ENCODE data around the gene SKI.

The SKI gene

DNA sequence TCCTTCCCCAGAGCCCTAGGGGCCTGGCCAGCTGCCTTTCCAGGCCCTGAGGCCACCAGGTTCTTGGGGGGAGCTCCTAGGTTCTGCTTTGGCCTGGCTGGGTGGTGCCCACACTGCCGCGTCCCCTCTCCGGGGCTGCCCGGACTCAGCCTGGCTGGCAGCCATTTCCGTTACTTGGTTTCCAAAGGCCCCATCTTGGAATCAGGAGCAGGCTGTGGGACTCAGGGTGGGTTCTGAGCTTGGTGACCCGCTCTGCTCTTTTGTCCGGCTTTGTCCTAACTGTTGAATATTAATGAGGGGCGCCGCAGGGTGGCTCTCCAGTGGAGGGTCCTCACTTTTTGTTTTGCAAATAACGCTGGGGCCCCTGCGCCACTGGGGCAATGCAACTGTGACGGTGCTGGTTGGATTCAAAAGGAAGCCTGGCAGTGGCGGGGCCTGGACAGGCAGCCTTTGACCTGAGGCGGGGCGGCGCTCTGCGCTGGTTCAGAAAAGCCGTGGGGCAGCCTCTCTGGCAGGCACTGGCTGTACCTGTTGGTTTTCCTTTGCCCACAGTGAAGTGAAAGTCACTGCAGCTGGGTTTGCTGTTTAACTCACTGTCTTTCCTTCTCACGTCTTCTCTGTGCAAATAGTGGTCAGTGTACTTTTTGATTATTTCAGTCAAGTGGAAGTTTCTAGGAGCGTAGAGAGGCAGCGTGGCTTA is 20.2 kb downstream of the SKI start:
- no peaks in the 10 kb centered on the region for H3K27me3 Mint-ChIP-seq (ENCODE audit: low read depth)
- no peak for DNase-seq (ENCODE audit: low spot score)
- H3K27ac Mint-ChIP-seq = peak overlapping the region; percentile 31
- peaks cover 20% of the 10 kb centered on the region for H3K4me1 Mint-ChIP-seq (ENCODE audit: low read depth)
- H3K4me3 Mint-ChIP-seq = no peak overlapping the region
- peaks cover 4% of the 10 kb centered on the region for H3K9me3 Mint-ChIP-seq
- H3K36me3 Mint-ChIP-seq (ENCODE audit: low read depth) = peaks cover 33% of the 10 kb centered on the region

GRCh38 chr1:2248854-2249558 is 20.9 kb downstream of the SKI start:
- H3K27me3 Mint-ChIP-seq (ENCODE audit: low read depth) = no peaks in the 10 kb centered on the region
- no peak overlapping the region for H3K4me3 Mint-ChIP-seq
- no peak for DNase-seq (ENCODE audit: low spot score)
- H3K36me3 Mint-ChIP-seq (ENCODE audit: low read depth) = peaks cover 34% of the 10 kb centered on the region
- peaks cover 17% of the 10 kb centered on the region for H3K4me1 Mint-ChIP-seq (ENCODE audit: low read depth)
- no peak overlapping the region for H3K27ac Mint-ChIP-seq
- H3K9me3 Mint-ChIP-seq = peaks cover 4% of the 10 kb centered on the region

GRCh38 chr1:2249559-2249906 is 21.4 kb downstream of the SKI start:
- DNase-seq (ENCODE audit: low spot score) = no peak
- peaks cover 6% of the 10 kb centered on the region for H3K9me3 Mint-ChIP-seq
- H3K36me3 Mint-ChIP-seq (ENCODE audit: low read depth) = peaks cover 37% of the 10 kb centered on the region
- no peak overlapping the region for H3K4me3 Mint-ChIP-seq
- no peaks in the 10 kb centered on the region for H3K27me3 Mint-ChIP-seq (ENCODE audit: low read depth)
- H3K4me1 Mint-ChIP-seq (ENCODE audit: low read depth) = peaks cover 19% of the 10 kb centered on the region
- H3K27ac Mint-ChIP-seq = no peak overlapping the region

- Mint-ChIP-seq H3K9me3 (peaks cover 8% of the 10 kb centered on the region), H3K4me1 (ENCODE audit: low read depth) (peaks cover 21% of the 10 kb centered on the region), H3K27ac (no peak overlapping the region), H3K36me3 (ENCODE audit: low read depth) (peaks cover 37% of the 10 kb centered on the region), H3K27me3 (ENCODE audit: low read depth) (no peaks in the 10 kb centered on the region), H3K4me3 (no peak overlapping the region)
- DNase-seq (ENCODE audit: low spot score) = no peak
Measured at GRCh38 chr1:2250721-2251281, 22.7 kb downstream of the SKI start.

DNA sequence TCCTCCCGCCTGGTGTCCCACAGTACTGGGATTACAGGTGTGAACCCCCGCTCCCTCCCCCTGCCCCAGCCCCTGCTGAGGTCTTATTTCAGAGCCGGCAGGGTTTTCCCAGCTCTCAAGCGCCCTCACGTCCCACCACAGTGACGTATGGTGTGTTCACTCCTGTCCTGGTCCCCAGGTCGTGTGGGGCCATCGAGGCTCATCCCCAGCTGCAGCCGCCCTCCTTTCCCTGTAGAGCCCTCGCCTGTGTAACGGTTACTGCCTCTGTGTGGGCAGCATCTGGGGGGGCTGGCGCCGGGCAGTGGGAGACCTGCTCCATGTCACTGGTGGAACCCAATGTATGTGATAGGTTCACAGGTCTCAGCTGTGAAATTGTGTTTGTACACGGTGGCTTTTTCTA is 23.2 kb downstream of the SKI start:
- no peak for DNase-seq (ENCODE audit: low spot score)
- Mint-ChIP-seq H3K4me1 (ENCODE audit: low read depth) (peaks cover 17% of the 10 kb centered on the region), H3K36me3 (ENCODE audit: low read depth) (peaks cover 37% of the 10 kb centered on the region), H3K27me3 (ENCODE audit: low read depth) (no peaks in the 10 kb centered on the region), H3K4me3 (no peak overlapping the region), H3K9me3 (peaks cover 8% of the 10 kb centered on the region), H3K27ac (no peak overlapping the region)

DNA sequence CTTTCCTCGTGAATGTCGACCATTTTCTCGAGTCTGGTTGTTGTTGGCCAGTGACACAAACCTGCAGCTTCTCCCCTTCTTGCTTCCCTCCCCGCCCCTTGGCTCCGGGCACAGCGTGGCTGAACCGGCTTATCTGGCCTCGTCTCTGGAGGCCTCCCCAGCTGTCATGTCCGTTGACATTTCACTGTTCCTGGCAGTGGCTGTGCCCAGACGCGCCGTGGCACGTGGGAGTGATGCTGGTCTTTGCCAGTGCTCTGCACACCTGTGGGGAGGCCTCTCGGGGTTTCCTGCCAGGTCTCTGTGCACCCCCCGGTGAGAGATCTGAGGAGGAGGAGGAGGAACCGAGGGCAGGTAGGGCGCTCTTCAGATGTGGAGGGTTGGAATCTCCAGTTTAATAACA is 23.7 kb downstream of the SKI start:
- Mint-ChIP-seq H3K4me1 (ENCODE audit: low read depth) (peaks cover 15% of the 10 kb centered on the region), H3K9me3 (peaks cover 8% of the 10 kb centered on the region), H3K27me3 (ENCODE audit: low read depth) (no peaks in the 10 kb centered on the region), H3K27ac (peak overlapping the region; percentile 15), H3K36me3 (ENCODE audit: low read depth) (peaks cover 35% of the 10 kb centered on the region), H3K4me3 (no peak overlapping the region)
- DNase-seq (ENCODE audit: low spot score) = no peak

DNA sequence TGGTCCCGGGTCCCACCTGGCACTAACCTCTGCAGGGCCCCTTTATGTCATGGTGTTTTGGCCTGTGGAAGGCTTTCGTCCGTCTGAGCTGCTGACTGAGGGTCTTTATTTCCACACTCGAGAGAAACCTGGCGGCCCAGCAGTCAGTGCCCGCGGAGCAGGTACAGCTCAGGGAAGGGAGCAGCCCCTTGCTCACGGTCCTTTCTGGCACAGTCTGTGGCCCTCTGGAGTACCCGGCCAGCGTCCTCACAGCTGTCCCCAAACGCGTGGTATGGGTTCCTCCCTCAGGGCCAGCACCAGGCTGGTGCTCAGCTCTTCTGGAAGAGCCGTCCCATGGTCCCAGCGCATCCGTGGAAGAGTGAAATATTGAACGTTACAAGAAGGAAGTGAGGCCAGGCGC is 24.3 kb downstream of the SKI start:
- H3K36me3 Mint-ChIP-seq (ENCODE audit: low read depth) = peaks cover 39% of the 10 kb centered on the region
- H3K9me3 Mint-ChIP-seq = peaks cover 13% of the 10 kb centered on the region
- H3K4me3 Mint-ChIP-seq = no peak overlapping the region
- H3K27me3 Mint-ChIP-seq (ENCODE audit: low read depth) = no peaks in the 10 kb centered on the region
- H3K4me1 Mint-ChIP-seq (ENCODE audit: low read depth) = peaks cover 19% of the 10 kb centered on the region
- H3K27ac Mint-ChIP-seq = peak overlapping the region; percentile 75
- DNase-seq (ENCODE audit: low spot score) = no peak

- H3K4me1 Mint-ChIP-seq (ENCODE audit: low read depth) = peaks cover 24% of the 10 kb centered on the region
- peak overlapping the region; percentile 55 for H3K27ac Mint-ChIP-seq
- H3K36me3 Mint-ChIP-seq (ENCODE audit: low read depth) = peaks cover 44% of the 10 kb centered on the region
- peaks cover 13% of the 10 kb centered on the region for H3K9me3 Mint-ChIP-seq
- no peaks in the 10 kb centered on the region for H3K27me3 Mint-ChIP-seq (ENCODE audit: low read depth)
- no peak for DNase-seq (ENCODE audit: low spot score)
- no peak overlapping the region for H3K4me3 Mint-ChIP-seq
Measured at GRCh38 chr1:2253036-2253796, 25.1 kb downstream of the SKI start.

DNA sequence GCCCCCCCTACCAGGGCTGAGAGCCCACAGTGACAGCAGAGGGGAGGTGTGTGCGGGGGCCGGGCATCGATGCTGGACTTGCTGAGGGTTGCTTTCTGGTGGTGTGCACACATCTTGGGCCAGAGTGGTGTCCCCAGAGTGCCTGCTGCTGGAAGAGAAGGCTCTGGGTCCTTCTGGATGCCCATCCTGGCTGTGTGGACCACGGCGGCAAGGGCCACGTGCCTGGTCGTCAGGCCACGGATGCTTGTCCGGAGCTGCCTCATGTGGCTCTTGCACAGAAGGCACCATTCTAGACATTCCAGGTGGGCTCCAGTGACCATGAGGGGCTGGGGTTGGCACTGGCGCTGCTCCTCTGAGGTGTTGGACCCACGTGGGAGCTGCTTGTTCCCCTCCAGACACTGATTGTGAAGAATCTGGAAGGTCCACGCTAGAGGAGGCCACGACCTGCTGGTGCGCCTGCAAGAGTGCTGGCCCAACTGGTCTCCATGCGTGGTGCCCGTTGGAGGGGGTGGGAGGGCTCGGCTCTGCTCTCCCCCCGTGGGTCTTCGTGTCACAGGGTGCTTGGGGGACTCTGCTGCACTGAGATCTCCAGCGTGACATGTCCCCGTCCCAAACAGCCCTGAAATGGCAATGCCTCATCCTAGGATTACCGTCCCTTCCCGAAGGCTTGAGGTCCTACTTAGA is 25.8 kb downstream of the SKI start:
- peaks cover 13% of the 10 kb centered on the region for H3K9me3 Mint-ChIP-seq
- H3K27me3 Mint-ChIP-seq (ENCODE audit: low read depth) = no peaks in the 10 kb centered on the region
- H3K27ac Mint-ChIP-seq = peak overlapping the region; percentile 75
- H3K4me3 Mint-ChIP-seq = no peak overlapping the region
- peaks cover 45% of the 10 kb centered on the region for H3K36me3 Mint-ChIP-seq (ENCODE audit: low read depth)
- peaks cover 25% of the 10 kb centered on the region for H3K4me1 Mint-ChIP-seq (ENCODE audit: low read depth)
- no peak for DNase-seq (ENCODE audit: low spot score)

DNA sequence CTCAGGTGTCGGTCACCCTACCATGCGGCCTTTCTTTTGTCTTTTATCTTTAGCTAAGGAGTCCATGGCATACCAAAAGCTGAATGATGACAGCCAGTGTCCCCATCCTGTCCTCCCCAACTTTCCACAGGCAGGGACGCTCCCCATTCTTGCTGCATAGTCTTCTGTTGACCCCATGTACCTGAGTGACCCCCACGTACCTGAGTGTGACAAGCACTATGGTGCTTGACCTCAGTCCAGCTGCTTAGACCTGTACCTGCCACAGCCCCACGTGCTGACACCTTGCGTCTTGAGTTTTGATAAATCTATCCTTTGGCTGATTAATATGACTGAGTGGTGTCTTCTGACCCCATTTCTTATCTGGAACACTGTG is 26.9 kb downstream of the SKI start:
- no peak overlapping the region for H3K27ac Mint-ChIP-seq
- H3K27me3 Mint-ChIP-seq (ENCODE audit: low read depth) = no peaks in the 10 kb centered on the region
- DNase-seq (ENCODE audit: low spot score) = no peak
- H3K9me3 Mint-ChIP-seq = peaks cover 13% of the 10 kb centered on the region
- H3K4me3 Mint-ChIP-seq = no peak overlapping the region
- H3K36me3 Mint-ChIP-seq (ENCODE audit: low read depth) = peaks cover 45% of the 10 kb centered on the region
- H3K4me1 Mint-ChIP-seq (ENCODE audit: low read depth) = peaks cover 34% of the 10 kb centered on the region

DNA sequence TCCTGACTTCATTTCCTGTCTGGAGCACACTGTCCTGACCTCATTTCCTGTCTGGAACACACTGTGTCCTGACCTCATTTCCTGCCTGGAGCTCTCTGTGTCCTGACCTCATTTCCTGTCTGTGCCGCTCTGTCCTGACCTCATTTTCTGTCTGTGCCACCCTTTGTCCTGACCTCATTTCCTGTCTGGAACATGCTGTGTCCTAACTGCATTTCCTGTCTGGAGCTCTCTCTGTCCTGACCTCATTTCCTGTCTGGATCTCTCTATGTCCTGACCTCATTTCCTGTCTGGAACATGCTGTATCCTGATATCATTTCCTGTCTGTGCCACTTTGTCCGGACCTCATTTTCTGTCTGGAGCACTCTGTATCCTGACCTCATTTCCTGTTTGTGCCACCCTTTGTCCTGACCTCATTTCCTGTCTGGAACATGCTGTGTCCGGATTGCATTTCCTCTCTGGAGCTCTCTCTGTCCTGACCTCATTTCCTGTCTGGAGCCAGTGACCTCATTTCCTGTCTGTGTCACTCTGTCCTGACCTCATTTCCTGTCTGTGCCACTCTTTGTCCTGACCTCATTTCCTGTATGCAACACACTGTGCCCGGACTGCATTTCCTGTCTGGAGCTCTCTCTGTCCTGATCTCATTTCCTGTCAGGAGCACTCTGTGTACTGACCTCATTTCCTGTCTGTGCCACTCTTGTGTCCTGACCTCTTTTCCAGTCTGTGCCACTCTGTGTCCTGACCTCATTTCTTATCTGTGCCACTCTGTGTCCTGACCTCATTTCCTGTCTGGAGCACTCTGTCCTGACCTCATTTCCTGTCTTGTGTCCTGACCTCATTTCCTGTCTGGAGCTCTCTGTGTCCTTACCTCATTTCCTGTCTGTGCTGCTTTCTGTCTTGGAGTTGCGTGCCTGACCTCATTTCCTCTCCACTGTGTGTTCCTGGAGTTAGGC is 27.6 kb downstream of the SKI start:
- H3K27ac Mint-ChIP-seq = no peak overlapping the region
- DNase-seq (ENCODE audit: low spot score) = peak; percentile 77
- peaks cover 37% of the 10 kb centered on the region for H3K4me1 Mint-ChIP-seq (ENCODE audit: low read depth)
- H3K27me3 Mint-ChIP-seq (ENCODE audit: low read depth) = no peaks in the 10 kb centered on the region
- peaks cover 47% of the 10 kb centered on the region for H3K36me3 Mint-ChIP-seq (ENCODE audit: low read depth)
- peaks cover 13% of the 10 kb centered on the region for H3K9me3 Mint-ChIP-seq
- no peak overlapping the region for H3K4me3 Mint-ChIP-seq

DNA sequence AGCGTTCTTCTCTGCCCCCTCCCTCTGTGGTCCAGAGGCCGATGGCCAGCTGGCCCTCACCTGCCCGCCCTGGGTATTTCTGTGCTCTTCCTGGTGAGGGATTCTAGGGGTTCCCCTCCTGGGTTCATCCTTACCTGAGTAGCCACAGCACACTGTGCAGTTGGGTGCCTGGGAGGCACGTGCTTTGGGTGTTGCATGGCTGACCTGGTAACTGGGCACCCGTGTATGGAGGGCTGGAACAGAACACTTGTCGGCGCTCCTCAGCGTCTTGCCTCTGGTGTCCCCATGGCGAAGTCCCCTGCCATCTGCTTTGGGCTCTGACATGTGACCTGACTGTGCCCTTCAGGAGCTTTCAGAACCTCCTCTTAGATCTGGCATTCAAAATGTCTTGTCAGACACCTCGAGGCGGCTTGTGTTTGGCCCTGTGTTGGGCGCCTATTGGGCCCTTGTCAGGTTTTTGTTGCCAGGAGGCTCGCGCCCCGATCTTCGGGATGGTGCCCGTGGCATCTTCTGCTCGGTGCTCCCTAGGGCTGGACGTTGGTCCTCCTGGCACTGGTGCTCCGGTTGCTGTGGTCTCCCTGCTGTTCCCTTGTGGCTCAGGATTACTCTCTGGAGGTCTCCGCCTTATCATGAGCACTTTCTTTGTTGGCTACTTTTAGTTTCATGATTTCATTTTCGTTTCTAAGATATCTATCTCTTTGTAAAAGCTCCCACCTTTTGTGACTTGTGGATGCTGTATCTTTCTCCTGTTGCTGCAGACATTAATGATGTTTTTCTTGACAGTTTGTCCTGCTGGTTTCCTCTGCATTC is 28.5 kb downstream of the SKI start:
- Mint-ChIP-seq H3K36me3 (ENCODE audit: low read depth) (peaks cover 45% of the 10 kb centered on the region), H3K27me3 (ENCODE audit: low read depth) (no peaks in the 10 kb centered on the region)

More for the DNA sequence above, 28.5 kb downstream of the SKI start:
- Mint-ChIP-seq H3K4me1 (ENCODE audit: low read depth) (peaks cover 36% of the 10 kb centered on the region), H3K9me3 (peaks cover 13% of the 10 kb centered on the region), H3K4me3 (no peak overlapping the region), H3K27ac (no peak overlapping the region)
- DNase-seq (ENCODE audit: low spot score) = no peak
